Fibroblast of skin of right biceps (primary cell): ENCODE measurements around the gene BZW2.

Experiments used
- DNase-seq: peaks from one replicate; pipeline ENCODE4 v3.0.0-alpha.2; 2013

BZW2 gene

DNA sequence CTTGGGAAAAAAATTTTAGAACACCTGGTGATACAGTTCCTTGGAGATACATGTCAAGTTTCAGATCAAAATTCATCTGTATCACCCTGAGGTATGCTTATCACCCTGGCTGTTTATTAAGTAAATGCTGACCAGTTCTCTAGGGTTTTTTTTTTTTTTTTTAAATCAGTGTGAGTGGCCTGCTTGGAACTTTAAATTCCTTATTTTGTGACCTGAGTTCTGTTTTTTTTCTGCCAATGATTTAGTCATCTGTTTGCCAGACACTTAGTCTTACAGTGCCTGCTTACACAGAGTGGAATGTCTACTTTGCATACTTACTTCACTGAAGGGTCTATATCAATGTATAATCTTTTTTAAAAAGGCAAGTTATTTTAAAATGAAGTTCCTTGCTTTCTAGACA lies 109.4 kb downstream of the BZW2 start:
- peak; percentile 24 for DNase-seq
